Smooth muscle cell (in vitro differentiated cells): ENCODE data around the gene GDPD5. TPM values are rescaled to one million over a fixed set of nuclear protein-coding genes. Genes with fewer than 3 reads are reported as not detected.

ENCODE experiments used
- DNase-seq: peaks from one replicate; lab custom pipeline; 2025; ENCODE audit not compliant: unreplicated experiment; lab: John Stamatoyannopoulos, UW
- H2AFZ ChIP-seq: fragments of 200-600 bp; sonication (generic); 2 replicates; pipeline ENCODE4 v1.6.0; 2016; ENCODE audit warnings: antibody characterized with exemption, low read depth, mild to moderate bottlenecking
- H3F3A ChIP-seq: fragments of 200-600 bp; sonication (generic); 2 replicates; pipeline ENCODE4 v1.6.0; 2017; ENCODE audit warnings: antibody characterized with exemption, low read depth
- H3K27ac ChIP-seq: fragments of 200-600 bp; sonication (generic); 2 replicates; pipeline ENCODE4 v1.5.1; 2016; ENCODE audit warnings: low read depth, mild to moderate bottlenecking
- H3K27me3 ChIP-seq: fragments of 200-600 bp; sonication (generic); 2 replicates; pipeline ENCODE4 v1.6.1; 2016; ENCODE audit warnings: low read depth, mild to moderate bottlenecking
- H3K36me3 ChIP-seq: fragments of 200-600 bp; sonication (generic); 2 replicates; pipeline ENCODE4 v1.5.1; 2016; ENCODE audit warnings: low read depth
- H3K4me1 ChIP-seq: fragments of 200-600 bp; sonication (generic); 2 replicates; pipeline ENCODE4 v1.5.1; 2016; ENCODE audit warnings: low read depth
- H3K4me2 ChIP-seq: fragments of 200-600 bp; sonication (generic); 2 replicates; pipeline ENCODE4 v1.6.0; 2016; ENCODE audit warnings: mild to moderate bottlenecking
- H3K4me3 ChIP-seq: fragments of 200-600 bp; sonication (generic); 2 replicates; pipeline ENCODE4 v1.5.1; 2016; ENCODE audit warnings: mild to moderate bottlenecking
- H3K79me2 ChIP-seq: fragments of 200-600 bp; sonication (generic); 2 replicates; pipeline ENCODE4 v1.6.0; 2016; ENCODE audit warnings: low read depth, mild to moderate bottlenecking
- H3K9ac ChIP-seq: fragments of 200-600 bp; sonication (generic); 2 replicates; pipeline ENCODE4 v1.6.0; 2016; ENCODE audit warnings: low read depth
- H3K9me3 ChIP-seq: fragments of 200-600 bp; sonication (generic); replicated peaks from 2 replicates; pipeline ENCODE4 v1.5.1; 2016; ENCODE audit warnings: low read depth
- H4K20me1 ChIP-seq: fragments of 200-600 bp; sonication (generic); 2 replicates; pipeline ENCODE4 v1.6.0; 2016; ENCODE audit warnings: low read depth
- CTCF ChIP-seq: fragments of 200-600 bp; sonication (generic); IDR thresholded peaks from 2 replicates; pipeline ENCODE4 v1.5.1; 2017; ENCODE audit warnings: borderline replicate concordance, mild to moderate bottlenecking, antibody characterized with exemption; ENCODE audit not compliant: insufficient read depth, poor library complexity, severe bottlenecking
- WGBS: methylation state at CpG from one replicate; pipeline ENCODE4 v1.1.7; 2016; ENCODE audit warnings: low lambda C conversion rate; 5-methylcytosine and 5-hydroxymethylcytosine counted together
- polyA plus RNA-seq: library from polyadenylated mRNA; unstranded; fragments of >200 nt; fragmentation: Nextera tagmentation; extraction: Ambion mirVana; gene quantifications from 2 replicates; pipeline ENCODE4 v1.2.1, GENCODE V29; 2016
- total RNA-seq: library from RNA; depleted of rRNA; stranded (reverse); fragments of >200 nt; gene quantifications from 2 replicates; pipeline ENCODE4 v1.2.3, GENCODE V29; 2014

The GDPD5 gene
- total and polyA plus RNA-seq, 2 experiments from 2014 or later = 2.3 to 5.8 TPM

DNA sequence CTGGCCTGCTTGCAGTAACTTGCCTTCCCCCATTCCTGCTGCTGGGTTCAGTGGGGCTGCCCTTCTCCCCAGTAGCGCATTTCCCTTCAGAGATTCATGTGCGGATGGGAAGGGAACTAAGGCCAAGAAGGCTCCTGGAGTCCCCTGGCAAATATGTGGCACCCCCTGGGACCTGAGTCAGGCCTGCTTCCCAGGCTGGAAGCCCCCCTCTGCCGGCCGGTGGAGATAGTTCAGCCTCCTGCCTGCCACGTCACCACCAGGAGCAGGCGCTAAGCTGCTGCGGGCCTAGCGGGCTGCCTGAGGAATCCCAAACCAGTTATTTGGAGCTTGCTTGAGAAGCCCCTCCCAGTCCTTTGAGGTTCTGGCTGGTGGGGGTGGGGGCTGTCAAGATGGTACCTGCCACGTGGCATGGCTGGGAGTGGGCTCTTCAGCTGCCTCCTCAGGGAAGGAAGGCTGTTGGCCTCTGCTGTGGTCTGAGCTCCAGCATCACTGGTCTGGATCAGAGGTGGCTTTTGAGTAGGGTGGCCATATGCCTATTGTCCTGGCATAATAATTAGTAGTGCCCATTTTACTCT is 38.3 kb upstream of the GDPD5 start:
- peak overlapping the region; percentile 99 for H3K9ac ChIP-seq
- peaks cover 65% of the 10 kb centered on the region for H4K20me1 ChIP-seq
- H3K36me3 ChIP-seq = no peaks in the 10 kb centered on the region
- H3K27me3 ChIP-seq = no peaks in the 10 kb centered on the region
- H2AFZ ChIP-seq = no peak overlapping the region
- TF ChIP-seq CTCF = peak; percentile 47
- H3K4me1 ChIP-seq = peaks cover 40% of the 10 kb centered on the region
- 2% methylated on average over 9 of the region's 9 CpGs for WGBS
- peak; percentile 42 for DNase-seq
- peak overlapping the region; percentile 99 for H3K27ac ChIP-seq
- H3F3A ChIP-seq = peaks cover 68% of the 10 kb centered on the region
- H3K4me3 ChIP-seq = peak overlapping the region; percentile 95
- H3K9me3 ChIP-seq = no peaks in the 10 kb centered on the region
- H3K4me2 ChIP-seq = peak overlapping the region; percentile 94
- peaks cover 69% of the 10 kb centered on the region for H3K79me2 ChIP-seq

DNA sequence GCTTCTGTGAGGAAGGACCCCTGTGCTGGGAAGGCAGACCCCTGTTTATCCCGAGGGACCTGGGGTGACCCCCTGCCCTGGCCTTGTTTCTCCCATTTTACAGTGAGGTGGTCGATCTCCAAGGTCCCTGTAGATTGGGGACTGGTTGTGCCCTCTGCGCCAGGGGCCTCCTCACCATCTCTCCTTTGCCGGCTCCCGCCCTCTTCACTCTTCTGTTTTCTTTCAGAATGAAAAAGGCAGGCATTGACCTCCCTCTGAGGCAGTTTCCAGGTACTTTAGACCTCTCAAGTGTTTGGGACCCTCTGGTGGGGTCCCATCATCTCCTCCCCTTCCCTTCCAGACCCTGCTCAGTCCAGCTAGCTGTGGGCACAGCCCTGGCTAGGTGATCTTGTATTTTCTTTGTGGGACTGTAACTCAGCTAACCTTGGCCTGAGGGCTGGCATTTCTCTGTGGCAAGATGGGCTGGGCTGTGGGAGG is 37.8 kb upstream of the GDPD5 start:
- no peak for DNase-seq
- Histone ChIP-seq H3K9me3 (no peaks in the 10 kb centered on the region), H3K4me2 (peak overlapping the region; percentile 94), H3K36me3 (no peaks in the 10 kb centered on the region), H2AFZ (no peak overlapping the region), H3K9ac (peak overlapping the region; percentile 99), H3K4me3 (peak overlapping the region; percentile 95), H4K20me1 (peaks cover 60% of the 10 kb centered on the region), H3K79me2 (peaks cover 64% of the 10 kb centered on the region), H3K4me1 (peaks cover 45% of the 10 kb centered on the region), H3K27ac (peak overlapping the region; percentile 99), H3F3A (peaks cover 70% of the 10 kb centered on the region), H3K27me3 (no peaks in the 10 kb centered on the region)
- 2% methylated on average over 5 of the region's 5 CpGs for WGBS
- TF ChIP-seq CTCF = no peak

GRCh38 chr11:75562836-75563484 is 37.2 kb upstream of the GDPD5 start:
- DNase-seq = no peak
- Histone ChIP-seq H3K36me3 (no peaks in the 10 kb centered on the region), H3K27me3 (no peaks in the 10 kb centered on the region), H3F3A (peaks cover 66% of the 10 kb centered on the region), H2AFZ (no peak overlapping the region), H3K9ac (peak overlapping the region; percentile 99), H3K4me3 (peak overlapping the region; percentile 95), H3K4me1 (peaks cover 47% of the 10 kb centered on the region), H3K4me2 (peak overlapping the region; percentile 94), H3K27ac (peak overlapping the region; percentile 99), H3K9me3 (no peaks in the 10 kb centered on the region), H3K79me2 (peaks cover 58% of the 10 kb centered on the region), H4K20me1 (peaks cover 54% of the 10 kb centered on the region)
- under 1% methylated on average over 16 of the region's 16 CpGs for WGBS
- TF ChIP-seq CTCF = no peak
